ENCODE measurements around the gene PTPRN2.

PTPRN2 gene

DNA sequence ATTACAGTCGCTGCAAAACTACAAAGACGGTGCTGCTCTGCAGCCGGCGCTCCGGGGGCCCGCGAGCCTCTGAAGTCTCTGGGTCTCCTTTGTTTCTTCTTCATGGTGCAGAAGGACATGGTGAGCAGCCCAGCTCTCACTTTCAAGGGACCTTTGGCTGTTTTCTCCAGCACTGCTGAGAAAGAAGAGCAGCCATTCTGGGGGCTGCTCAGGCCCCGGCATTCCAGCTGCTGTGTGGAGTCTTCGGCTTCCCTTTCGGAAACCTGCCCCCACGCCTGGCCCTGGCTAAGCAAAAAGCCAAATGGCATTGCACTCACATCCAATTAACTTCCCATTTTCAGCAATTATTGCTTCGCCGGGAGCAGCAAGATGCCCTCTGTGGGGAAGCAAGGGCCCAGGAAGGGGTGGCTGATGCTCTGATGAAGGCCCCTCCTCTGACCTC is 555.7 kb downstream of the PTPRN2 start:
- DNase-seq, result no peak

DNA sequence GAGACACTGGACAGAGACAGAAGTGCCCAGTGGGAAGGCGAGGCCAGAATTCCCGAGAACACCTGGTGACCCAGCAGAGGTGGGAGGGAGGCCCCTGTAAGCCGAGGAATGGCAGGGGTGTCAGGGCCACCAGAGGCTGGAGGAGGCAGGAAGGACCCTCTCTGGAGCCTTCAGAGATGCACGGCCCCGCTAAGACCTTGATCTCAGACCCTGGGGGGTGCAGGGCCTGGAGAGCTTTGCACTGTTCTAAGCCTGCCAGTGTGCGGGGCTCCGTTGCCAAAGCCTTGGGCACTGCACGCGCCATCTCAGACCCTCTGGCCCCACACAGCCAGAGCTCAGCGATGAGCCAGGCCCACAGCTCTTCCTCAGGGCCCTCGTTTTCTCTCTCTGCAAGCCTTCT is 557.1 kb downstream of the PTPRN2 start:
- DNase-seq, result no peak

DNA sequence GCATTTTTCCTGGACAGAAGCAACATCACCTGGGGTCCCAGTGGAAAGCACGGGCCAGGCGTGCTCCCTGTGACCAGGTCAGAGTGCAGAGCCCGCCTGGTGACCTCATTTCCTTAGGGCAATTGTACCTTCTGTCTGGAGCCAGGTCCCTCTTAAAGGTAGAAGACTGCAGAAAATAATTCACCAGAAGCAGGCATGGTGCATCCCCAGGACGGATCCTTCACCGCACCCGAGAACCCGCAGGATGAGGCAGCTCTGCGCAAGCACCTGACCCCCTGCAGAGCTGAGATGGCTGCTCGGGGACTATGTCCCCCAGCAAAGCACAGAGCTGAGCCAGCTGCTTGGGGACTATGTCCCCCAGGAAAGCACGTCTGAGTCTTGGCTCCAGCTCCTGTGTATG is 557.6 kb downstream of the PTPRN2 start:
- no peak for DNase-seq

DNA sequence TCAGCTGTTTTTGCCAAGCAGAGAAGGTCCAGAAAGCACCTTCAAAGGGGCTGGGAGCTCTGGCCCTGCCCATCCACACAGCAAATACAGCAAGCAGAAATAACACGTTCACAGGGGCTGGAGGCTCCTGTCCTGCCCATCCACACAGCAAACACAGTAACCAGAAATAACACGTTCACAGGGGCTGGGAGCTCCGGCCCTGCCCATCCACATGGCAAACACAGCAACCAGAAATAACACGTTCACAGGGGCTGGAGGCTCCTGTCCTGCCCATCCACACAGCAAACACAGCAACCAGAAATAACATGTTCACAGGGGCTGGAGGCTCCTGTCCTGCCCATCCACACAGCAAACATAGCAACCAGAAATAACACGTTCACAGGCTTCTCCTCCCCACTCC is 558.1 kb downstream of the PTPRN2 start:
- no peak for DNase-seq

DNA sequence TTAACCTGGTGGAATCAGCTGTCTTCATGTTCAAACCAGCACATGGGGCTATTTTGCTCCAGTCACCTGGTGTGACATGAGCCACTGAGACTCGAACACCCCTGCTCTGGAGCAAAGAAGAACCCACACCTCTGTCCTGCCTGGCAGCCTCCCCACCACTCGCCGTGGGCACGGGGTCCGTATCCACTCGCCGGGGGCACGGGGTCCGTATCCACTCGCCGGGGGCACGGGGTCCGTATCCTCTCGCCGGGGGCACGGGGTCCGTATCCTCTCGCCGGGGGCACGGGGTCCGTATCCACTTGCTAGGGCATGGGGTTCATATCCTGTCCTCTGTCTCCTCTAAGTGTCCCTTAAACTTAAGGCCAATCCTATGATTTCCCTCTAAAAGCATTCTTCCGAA is 558.7 kb downstream of the PTPRN2 start:
- DNase-seq, result no peak

DNA sequence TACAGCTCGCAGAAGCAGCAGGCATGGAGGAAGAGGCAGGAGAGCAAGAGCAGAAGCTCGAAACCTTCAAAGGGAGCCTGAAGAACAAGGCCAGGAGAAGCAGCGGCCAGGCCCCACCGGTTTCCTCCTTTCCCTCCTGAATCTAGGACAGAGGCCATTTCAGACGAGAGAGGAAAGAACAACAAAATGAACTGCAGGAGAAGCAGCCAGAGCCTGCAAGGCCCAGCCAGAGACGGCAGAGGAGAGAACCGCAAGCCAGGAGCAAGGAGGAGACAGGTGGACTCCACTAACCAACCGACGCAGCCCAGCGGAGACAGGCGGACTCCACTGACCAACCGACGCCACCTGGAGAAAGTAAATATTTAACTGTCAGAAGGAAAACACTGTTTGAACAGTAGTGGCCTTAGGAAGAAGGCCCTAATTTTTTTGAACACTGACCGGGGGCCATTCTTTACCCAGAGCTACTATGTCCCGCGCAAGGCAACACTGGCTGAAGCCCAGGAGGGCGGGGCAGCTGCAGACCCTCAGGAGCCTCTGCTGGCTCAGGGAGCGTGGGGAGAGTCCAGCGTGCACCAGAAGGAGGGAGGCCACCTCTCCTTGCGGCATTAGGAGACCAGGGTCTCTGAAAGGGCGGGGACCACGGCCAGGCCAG is 559.2 kb downstream of the PTPRN2 start:
- DNase-seq, result no peak

DNA sequence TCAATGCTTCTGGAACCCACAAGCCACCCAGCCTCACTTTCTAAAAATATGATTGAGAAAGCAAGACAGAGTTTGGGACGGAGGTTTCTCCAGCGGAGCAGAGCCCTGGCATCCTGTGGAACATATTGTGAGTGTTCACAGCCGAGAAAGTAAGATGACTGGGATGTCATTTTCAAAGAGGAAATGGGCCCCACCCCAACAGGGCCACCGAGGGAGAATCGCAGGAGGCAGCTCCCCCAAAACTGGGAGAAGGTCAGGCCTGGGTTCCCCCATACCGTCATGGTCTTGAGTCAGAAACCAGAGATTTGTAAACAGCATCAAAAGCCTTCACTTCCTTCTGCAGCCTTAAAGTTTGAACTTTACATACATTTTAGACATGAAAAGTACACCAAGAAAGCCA is 560.0 kb downstream of the PTPRN2 start:
- DNase-seq, result no peak

DNA sequence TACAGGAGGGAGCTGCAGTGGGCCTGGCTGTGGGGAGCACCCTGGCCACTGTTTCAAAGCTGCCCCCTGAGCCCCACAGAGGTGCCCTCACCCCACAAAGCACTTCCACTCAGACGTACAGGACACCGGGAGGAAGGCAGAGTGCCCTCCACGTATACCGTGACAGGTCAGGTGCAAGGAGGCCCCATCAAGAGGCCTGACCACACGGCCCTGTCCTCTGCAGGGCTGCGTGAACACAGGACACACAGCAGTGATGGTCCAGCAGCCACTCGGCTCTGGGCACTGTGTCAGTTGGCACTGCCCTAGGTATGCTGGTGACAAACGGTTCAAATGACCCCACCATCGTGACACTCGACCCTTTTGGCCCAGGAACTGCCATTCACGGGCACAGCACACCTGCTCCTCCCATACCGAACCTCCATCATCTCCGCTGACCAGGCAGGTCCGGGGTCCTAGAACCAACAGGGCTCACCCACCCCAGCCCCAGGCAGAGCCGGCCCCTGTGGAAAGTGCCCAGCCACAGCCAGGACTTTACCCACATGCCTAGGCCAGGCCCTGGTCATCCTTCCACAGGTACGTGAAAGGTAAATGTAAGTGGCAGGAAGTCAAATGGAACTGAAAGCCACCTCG is 560.9 kb downstream of the PTPRN2 start:
- DNase-seq, result no peak

DNA sequence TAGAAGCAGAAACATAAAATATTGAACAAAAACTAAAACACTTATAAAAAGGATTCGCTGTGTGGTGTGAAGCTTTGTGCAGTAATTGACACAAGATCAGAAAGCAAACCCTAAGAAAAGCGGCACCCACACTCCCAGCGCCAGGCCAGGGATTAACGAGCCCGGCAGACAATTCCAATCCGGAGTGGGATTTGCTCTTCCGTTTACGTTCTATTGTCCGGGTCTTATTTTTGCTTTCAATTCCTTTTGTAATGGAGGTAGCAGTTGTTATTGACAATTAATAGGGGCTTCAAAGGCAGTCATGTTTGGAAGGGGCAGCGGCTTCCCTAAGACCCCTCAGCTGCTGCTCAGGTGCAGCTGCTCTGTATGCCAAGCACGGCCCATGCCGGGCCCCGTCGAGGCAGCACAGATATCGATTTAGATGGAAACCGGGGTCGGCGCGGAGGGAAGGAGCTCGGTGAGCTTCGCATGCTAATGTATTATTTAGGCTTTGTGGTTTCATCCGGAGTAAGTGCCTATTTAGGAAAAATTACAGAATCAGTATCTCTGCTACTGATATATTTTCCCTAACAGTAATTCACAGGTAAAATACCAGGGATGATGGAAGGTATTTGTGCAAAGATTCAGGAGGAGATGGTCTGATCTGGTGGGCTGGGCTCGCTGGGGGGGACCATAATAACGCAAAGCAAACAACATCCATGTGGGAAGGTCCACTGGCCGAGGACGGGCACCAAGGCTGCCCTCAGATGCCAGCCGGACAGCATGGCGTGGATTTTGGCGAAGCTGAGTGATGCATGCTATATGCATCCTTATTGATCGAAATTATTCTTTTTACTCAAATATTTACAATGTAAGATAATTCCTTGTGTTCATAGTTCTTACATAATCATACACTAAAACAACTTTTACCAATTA is 561.7 kb downstream of the PTPRN2 start:
- DNase-seq, result no peak

DNA sequence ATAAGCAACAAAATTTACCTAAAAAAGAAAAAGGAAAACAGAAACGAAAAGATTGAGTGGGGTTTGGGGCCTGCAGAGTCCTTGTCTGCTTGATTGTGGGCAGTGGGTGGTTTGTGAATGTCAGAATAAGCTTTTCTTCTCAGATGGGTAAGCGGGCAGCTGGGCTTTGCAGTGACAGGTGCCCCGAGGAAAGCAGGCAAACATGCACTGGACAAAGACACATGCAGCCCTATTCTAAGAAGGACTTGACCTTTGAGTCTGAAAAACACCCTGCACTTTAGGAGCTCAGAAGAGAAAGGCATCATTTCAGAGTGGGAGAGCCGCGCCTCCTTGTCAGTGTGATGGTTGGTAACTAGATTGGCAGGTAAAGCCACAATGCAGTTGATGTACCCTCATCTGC is 562.7 kb downstream of the PTPRN2 start:
- no peak for DNase-seq

DNA sequence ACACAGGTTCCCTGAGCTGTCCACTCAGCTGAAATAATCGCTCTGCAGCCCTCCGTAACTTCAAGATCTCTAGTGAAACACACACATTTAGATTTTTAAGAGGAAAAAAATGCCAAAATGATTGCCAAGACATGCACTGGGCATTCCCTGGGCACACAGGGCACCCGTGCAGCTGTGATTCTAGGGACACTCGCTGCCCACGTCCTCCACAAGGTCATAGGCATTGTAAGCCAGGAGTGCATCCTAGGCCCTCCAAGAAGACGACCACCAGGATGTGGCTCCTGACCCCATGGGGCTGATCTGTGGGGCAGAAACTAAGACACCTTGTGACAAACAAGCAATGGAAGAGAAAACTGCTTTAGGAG is 563.3 kb downstream of the PTPRN2 start:
- DNase-seq, result no peak

DNA sequence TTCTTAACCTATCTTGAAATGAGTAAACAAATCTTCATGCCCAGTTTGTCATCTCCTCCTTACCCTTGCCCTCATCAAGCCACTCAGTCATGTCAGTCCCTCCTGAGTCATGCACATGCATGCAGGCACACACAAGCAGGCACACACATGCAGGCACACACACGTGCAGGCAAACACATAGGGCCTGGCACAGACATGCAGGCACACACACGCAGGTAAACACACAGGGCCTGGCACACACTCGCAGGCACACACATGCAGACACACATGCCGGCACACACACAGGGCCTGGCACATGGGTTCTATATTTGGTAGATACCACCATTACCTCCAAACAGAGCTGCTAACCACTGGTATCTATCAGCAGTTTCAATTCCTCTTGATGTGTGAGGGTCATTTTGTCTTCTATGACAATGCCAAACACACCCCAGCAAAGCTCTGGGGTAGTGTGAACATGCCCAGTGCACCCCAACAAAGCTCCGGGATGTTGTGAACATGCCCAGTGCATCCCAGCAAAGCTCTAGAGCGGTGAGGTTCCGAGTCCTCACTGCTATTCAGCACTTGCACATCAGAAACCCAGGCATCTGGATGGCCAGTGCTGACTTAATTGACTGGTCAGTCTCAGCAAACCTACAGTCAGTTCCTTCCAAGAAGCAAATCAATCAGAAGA is 563.8 kb downstream of the PTPRN2 start:
- no peak for DNase-seq

DNA sequence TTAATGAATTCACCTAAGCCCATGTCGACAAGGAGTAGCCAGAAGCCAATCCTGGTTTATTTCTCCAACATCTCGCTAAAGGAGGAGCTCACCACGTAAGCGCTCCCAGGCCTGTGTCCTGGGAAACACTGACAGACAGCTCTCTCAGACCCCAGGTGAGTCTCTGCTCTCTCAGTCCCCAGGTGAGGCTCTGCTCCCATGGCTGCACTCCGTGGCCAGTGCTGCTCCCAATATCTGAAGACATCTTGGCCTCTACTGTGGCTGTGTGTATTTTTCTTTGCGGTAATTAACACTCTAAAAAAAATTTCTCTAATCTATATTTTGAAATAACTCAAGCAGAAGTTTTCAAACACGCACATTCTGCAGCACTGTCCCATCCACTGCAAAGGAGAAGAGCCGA is 564.5 kb downstream of the PTPRN2 start:
- DNase-seq, result no peak

DNA sequence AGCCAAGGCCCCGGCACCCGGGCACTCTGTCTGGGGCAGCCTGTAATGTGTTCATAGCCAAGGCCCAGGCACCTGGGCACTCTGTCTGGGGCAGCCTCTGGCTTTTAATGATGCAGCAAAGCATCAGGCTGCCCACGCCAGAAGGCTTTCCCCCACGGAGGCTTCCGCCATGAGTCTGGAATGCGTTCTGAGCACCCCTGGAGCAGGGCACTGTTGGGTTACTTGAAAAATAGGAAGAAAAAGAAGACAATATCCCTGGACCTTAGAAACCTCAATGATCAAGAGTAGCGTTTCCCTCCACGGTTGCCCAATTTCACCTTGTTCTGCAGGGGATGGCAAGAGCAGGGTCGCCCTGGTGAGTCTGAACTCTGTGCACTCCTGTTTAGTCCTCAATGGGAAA is 565.0 kb downstream of the PTPRN2 start:
- no peak for DNase-seq

DNA sequence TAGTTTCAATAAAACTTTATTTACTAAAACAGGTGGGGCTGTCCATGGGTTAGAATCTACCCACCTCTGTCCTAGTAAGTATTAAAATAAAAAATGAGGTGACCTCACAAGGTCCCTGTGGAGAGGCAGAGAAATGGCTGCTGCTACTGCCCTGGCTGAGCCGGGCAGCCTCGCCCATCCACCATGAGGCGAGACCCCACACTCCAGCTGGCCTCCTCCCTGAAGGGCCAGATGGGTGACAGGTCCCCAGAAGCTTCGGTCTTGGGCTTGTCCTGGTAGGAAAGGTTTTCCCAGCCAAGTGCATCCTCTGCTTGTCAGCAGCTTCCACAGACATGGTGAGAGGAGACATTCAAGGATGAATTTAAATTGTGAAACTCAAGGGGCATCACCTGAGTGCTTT is 565.8 kb downstream of the PTPRN2 start:
- DNase-seq, result no peak

DNA sequence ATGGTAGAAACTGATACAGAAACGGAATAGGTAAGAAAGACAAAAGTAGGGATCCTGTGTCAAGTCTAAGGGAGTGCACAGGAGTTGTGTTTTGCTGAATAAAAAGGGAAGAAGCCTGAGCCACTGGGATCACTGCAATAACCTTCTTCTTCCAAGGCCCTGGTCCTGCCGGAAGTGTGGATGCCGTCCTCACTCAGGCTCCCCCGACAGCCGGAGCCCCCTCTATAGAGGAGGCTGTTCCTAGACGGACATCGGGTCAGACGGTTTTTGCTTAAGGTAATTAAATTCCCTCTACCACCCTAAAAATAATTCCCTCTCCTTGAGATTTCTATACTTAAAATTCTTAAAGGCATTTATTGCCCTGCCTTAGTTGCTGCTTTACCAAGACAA is 566.9 kb downstream of the PTPRN2 start:
- no peak for DNase-seq

DNA sequence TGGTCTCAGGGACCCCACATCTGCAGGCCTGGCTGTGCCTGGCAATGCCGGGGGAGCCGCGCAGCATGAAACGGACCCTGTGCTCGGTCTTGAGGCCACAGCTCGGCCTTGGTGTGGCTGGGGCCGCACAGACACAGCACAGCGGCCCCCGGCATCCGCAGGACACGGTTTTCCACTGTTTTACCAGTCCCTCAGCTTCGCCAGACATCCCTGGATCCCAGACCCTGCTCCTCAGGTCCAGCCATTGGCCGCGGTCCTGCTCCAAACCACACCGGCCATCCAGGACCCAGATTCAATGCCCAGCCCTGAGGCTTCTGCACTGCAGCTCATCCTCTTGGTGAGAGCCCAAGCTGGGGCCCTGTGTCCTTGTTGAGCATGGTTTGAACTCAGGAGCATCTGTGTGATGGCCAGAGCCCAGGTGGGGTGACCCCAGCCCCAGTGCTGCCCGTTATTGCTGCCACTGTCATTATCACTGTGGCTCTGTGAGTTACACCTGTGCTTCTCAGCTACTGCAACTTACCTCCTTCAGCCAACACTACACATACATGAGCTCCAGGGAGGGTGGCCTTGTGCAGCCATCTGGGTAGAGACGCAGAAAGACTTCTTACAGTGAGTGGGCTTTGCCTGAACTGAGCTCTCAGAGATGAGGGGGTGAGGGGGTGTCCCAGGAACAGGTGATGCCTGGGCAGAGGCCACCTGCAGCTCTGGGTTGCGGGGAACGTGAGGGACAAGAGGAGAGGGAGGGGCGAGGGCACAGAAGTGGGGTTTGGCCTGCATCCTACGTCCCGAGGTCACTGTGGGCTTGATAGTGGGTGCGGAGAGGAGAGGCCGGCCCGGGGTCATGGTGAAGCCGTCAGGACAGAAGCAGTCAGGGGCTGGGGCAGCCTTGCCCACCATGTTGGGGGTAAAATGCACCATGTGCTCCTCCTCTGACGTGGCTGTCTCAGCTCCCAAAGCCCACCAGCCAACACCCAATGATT is 567.6 kb downstream of the PTPRN2 start:
- no peak for DNase-seq

DNA sequence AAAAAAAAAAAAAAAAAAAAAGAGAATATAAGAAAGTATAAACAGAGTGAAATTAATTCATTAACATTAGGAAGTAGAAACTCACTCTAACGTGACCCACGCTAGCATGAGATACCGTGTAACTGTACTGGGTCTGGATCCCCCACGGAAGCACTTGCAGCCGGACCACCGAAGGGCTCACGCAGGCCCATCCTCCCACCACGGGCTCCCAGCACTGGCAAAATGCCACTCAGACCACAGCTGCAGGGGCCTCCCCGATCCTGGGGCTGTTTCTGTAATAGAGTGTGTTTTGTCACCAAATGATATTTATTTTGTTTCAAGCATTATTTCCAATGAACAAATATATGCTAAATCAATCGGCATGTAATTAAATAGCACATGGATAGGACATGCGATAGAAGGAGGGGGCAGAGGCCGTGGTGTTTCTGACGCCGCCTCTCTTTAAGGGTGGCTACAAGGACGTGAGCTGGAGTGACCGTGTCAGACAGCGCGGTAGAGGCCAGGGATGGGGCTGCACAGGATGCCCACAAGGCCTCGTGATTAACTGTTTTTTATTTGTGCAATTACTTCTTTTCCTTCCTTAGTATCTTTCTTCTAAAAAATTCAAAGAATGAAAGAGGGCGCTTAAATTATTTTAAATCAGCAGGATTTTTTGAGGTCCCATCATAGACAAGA is 568.5 kb downstream of the PTPRN2 start:
- DNase-seq, result no peak

DNA sequence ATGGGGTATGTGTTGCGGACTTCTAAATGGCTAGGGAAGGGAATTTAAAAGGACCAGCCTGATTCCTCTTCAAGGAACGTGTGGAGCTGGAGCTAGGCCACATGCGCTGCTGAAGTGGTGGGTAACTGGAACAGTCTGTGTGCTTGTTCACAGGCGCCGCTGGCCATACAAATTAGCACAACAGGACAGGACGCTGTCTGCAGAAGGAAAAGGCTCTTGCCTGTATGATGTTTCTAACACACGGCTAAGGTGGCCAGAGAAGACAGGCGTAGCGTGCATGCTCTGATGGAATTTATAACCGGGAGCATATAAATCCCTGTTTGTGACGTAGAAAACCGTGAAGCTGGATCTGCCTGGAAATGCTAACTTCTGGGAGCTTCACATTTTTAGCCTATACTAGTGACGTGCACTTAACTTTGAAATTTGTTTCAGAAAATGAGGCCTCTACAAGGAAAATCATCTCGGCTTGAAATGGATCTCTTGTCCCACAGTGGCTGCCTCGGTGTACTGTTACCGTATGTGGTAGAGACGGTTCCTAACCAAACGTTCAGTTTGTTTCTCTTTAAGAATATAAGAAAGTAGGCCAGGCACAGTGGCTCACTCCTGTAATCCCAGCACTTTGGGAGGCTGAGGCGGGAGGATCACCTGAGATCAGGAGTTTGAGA is 569.4 kb downstream of the PTPRN2 start:
- DNase-seq, result no peak

DNA sequence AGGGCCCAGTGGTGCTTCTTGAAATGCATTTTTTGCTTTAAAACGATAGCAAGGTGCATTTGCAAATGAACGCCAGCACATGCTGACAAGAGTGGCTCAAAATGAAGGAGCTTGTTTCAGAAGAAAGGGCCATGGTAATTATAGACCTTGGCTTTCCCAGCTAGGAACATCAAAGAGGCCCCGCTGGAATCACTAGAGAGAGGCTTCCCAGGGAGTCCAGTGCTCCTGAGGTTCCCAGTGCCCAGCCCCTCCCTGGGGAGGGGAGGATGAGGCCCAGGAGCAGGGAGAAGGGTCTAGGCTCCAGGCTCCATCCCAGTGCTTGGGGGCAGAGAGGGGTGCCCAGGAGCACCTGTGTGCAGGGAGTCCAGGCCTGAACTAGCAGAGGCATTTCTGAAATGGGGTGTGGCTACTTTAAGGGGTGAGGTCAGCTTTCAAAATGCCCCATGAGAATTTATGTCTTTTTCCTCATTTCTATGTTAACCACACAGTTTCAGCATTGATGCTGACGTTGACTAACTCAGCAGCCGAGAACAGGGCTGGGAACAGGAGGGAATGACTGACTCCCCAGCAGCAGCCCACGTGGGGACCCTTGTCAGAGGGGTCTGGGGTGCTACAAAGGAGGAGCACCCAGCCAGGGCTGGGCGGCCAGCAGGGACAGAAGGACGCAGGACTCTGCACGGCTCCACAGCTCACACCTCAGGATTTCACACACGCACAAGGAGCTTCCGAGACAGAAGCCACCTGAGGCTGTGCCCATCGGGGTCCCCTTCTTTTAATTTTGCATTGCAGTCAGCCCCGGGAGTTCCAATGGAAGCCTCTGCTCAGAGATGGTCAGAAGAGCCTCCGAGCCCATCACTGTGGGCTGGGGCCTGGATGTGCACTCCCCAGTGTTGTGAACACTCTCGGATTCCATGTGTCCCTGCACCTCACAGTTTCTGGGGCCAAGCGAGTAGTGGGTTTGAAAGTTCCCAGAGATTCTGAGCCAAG is 570.2 kb downstream of the PTPRN2 start:
- DNase-seq, result no peak
